HG03439 (cell line): ENCODE data around the gene DLGAP5.

Experiments
- ATAC-seq: cut with Tn5 transposase; IDR thresholded peaks from one replicate; pipeline ENCODE4 v1.9.1; 2021; ENCODE audit warnings: mild to moderate bottlenecking, moderate library complexity; ENCODE audit not compliant: unreplicated experiment

Gene DLGAP5

DNA sequence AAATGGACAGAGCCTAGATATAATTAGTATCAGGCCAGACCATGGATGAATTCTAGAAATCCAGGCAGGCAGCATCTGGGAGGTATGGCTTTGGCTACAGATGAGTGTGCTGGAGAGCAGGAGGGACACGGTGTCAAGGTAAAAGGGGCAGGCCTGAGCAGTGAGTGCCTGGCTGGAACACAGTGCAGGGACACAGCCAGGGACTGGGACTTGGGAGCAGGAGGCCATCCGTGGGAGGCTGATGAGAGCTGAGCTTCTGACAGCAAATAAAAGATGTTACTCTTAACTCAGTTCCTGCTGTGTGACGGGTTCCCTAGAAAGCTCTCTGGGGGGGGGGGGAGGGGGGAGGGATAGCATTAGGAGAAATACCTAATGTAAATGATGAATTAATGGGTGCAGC, 75.9 kb downstream of the DLGAP5 start:
- no peak for ATAC-seq

DNA sequence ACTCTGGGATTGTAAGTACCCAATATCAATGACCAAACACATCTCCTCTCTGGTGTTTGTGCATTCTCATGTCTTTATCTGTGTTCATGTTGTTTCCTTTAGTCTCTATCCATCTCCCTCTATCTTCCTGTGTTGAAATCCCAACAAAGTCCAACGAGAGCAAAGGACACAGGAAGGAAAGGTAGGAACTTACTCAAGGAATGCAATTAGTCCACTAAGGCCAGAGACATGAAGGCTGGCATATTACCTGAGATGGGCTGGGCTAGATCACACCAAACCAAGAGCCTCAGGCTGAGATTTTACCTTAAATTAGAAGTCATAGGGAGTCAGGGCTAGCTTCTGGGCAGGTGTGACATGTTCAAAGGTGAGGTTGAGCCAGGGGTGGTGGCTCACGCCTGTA, 76.7 kb downstream of the DLGAP5 start:
- ATAC-seq: no peak

DNA sequence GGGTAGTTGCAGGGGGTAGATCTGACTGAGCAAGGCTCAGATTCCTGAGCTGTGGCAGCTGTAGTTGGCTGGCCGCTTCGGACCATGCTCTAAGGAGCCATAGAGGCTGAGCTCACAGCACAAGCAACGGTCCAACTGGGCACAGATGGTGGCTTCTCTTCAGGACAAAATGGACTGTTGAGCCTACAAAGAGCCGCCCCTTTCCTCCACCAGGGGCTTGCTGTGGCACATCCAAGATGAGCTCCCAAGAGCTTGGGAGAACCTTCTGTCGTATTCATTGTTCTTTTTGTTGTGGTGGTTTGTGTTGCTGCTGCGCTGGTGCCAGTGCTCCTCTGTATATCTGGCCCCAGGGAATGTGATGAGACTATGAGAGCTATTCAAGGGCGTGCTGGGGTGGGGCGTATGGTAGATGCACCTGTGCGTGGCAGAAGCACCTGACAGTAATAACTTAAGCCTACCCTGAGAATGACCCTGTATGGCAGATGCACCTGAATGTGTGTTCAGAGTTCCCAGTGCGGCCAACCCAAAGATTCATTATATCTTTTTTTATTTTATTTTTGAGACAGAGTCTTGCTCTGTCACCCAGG, 80.2 kb downstream of the DLGAP5 start:
- no peak for ATAC-seq

DNA sequence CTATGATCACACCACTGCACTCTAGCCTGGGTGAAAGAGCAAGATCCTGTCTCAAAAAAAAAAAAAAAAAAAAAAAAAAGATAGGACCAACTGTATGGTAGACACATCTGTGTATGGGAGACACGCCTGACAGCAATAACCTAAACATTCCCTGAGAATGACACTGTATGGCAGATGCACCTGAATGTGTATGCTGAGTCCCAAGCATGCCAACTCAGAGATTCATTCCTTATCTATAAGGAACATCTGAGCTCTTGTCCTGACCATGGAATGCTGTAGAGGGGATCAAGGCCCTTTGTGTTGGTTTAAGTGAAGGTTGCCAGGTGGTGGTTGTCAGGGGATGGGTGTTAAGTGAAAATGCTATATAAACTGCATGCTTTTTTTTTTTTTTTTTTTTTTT, 81.5 kb downstream of the DLGAP5 start:
- no peak for ATAC-seq

DNA sequence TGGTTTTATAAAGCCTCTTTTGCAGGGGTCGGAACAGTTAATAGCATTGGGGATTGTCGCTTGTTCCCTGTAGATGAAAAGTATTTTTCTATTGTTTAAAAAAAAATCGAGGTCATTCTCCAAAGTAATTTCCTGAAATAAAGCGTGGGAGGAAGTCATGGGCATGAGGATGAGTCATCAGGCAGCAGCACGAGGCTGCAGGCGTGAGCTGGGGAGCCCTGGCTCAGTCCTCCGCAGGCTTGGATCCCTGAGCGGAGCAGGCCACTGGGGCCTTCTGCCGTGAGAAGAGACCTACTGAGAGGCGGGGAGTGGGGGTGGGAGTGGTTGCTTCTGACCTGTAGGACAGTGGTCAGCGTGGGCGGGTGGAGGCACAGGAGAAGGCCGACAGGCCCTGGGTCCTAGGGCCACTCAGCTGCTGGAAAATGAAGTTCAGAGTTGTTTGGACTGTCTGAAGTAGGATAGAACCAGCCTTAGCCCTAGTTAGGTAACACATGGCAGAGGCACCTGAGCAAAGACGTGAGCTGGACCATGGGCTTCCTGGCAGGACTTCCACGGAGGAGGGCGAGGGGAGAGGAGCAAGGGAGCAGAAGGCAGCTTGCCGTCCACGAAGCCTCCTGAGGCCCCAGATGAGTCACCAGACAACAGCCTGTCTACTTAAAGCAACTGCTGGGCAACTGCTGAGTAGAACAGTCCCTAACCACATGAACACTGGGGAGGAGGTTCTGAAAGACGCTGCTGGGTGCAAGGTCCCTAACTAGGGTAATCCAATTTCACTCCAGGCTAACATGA, 83.4 kb downstream of the DLGAP5 start:
- peak; percentile 66 for ATAC-seq

DNA sequence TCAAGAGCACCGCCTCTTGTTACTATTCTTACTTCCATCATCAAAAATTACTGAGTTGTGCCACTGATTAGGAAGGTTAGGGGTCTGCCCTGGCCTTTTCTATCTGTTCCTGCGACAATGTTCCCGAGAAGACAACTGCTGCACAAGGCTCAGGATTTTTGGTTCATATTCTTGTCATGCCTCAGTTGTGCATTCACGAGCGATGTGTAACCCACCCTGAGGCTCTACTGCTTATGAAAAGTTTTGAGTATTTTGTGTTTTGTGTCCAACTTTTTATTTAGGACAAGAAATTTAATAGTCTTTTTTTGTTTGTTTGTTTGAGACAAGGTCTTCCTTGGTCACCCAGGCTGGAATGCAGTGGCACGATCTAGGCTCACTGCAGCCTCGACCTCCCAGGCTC, 85.4 kb downstream of the DLGAP5 start:
- no peak for ATAC-seq

DNA sequence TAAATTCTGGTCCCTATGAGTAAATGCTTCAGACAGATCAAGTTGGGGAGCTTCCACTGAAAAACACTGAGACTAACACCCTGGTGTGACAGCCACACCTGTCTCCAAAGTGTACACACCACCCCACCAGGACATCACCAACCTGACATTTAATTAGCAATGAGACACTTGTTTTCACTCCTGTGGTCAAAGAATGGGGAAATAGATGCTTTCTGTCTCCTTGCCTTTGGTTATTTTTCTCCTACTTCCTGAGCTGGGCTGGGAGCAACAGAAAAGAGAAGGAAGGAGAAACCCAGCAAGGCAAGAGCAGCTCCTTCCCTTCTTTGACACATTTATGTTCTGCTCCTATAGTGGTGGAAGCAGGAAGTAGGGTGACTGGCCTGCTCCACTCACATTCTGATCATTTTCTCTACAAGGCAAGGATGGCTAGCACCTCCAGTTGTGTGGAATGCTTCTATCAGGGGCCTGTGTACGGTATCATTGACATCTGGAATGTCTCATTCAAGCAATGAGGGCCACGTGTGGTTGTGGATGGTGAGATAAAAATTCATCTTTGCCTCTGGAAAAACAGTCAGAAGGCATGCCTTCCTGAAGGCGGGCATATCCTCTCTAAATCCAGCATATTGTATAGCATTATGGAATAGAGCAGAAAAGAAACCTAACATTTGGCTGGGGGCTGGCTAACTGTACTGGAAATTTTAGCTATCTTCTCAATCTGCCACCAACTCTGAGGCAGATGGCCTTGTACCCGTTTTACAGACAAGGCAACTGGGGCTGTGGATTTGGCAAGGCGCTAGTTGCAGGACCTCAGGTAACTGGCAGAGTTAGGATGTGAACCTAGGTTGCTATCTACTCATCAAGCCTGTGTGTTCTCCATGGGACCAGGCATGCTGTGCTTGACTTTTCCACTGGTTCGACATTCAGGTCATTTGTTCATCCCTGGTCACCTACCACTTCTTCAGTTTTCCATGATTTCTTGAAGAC, 87.1 kb downstream of the DLGAP5 start:
- ATAC-seq: no peak

DNA sequence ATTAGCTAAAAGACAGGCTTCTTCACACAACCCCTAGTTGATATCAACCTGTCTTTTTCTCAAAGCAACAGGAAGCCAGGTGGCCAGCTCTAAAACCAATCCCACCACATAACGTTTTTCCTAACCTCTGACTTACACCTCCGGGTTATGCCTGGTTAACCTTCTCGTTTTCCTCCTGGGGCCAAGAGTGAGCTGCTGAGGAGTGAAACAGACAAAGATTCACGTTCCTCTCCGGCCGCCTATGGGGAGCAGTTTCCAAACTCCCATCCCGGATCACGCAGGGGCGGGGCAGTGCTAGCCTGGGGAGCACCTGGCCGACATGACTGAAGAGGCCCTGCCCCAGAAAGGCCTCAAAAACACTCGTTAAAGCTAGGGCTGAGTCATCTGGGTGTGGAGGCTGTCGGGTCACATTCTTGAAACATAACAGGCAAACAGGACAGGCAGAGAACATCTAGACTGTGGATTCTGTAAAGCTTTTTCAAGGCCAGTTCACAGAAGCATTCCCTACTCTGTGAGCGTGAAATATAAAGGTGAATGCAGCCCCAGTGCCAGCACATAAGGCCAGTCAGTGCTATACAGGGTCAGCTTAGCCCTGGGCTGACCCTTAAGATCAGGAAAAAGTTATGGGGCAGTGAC, 88.3 kb downstream of the DLGAP5 start:
- ATAC-seq: peak; percentile 29

DNA sequence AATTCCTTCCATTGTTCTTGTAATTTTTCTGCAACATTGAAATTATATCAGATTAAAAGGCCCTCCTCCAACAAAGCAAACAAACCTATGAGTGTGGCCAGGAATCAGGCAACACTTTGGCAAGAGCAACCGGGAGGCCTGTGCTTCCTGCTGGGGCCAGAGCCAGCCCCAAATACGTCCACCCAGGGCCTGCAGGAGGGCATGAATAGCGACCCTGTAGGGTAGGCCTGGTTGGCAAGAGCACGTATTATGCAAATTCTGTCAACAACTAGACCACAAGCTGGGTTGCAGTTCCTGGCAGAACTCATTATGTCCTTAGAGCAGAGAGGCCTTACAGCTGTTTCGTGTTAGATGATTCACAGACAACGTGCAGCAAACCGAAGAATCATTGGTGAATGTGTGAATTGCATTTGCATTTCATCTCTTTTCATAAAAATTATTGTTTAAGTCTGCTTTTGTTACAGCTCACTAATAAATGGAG, 89.2 kb downstream of the DLGAP5 start:
- peak; percentile 71 for ATAC-seq

DNA sequence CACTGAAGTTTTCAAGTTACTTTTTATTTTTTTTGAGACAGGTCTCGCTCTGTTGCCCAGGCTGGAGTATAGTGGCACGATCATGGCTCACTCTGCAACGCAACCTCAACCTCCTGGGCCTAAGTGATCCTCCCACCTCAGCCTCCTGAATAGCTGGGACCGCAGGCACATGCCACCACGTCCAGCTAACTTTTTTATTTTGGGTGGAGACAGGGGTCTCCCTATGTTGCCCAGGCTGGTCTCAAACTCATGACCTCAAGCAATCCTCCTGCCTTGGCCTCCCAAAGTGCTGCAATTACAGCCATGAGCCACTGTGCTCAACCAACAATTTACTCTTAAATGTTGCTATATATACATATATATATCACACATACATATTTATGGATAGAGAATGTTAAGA, 89.7 kb downstream of the DLGAP5 start:
- ATAC-seq: no peak

DNA sequence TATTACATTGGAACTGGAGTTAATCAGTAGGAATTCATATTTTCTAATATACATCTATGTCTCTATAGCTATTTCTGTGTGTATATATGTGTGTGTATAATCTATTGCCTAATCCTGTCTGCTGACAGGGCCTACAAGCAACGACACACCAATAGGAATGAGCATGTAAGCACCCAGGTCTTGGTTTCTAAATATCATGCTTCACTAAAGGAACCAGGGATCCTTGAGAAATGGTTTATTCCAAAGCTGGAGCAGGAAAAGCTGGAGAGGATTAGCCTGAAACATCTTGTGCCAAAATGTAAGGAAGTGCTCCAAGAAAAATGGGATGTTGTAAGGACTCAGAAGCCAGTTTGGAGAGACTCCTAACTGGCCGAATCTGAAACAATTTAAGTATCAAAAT, 91.6 kb downstream of the DLGAP5 start:
- ATAC-seq: no peak

DNA sequence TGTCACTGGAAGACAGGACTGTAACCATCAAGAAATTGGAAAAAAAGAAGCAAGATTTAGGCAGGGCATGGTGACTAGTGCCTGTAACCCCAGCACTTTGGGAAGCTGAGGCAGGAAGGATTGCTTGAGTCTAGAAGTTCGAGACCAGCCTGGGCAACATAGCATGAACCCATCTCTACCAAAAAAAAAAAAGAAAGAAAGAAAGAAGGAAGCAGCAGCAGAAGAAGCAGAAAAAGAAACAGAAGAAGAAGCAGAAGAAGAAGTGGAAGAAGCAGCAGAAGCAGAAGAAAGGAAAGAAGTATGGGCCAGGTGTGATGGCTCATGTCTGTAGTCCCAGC, 92.9 kb downstream of the DLGAP5 start:
- no peak for ATAC-seq
